Fibroblast of lung (primary cell): Measurements from ENCODE around the gene ELOVL3. TPM values are rescaled to one million over a fixed set of nuclear protein-coding genes. Genes with fewer than 3 reads are reported as not detected.

Experiments used
- DNase-seq, 2 donors: peaks; one replicate each; pipeline versions ENCODE4 v3.0.0 to v3.0.0-alpha.2; 2010; ENCODE audit warnings: low read depth in 2 of 2
- H2AFZ ChIP-seq: 2 replicates; pipeline ENCODE4 v1.5.1; 2012; ENCODE audit warnings: low read length, control low read depth, inconsistent platforms
- H3K27ac ChIP-seq: 2 replicates; pipeline ENCODE4 v1.5.1; 2011; ENCODE audit warnings: low read length, control low read depth; ENCODE audit not compliant: insufficient read depth
- H3K27me3 ChIP-seq: 2 replicates; pipeline ENCODE4 v1.5.1; 2011; ENCODE audit warnings: mild to moderate bottlenecking, low read length; ENCODE audit not compliant: control insufficient read depth, insufficient read depth
- H3K36me3 ChIP-seq: 2 replicates; pipeline ENCODE4 v1.5.1; 2011; ENCODE audit warnings: low read length; ENCODE audit not compliant: control insufficient read depth, insufficient read depth
- H3K4me1 ChIP-seq: 2 replicates; pipeline ENCODE4 v1.5.1; 2011; ENCODE audit warnings: low read length; ENCODE audit not compliant: control insufficient read depth, insufficient read depth; ENCODE audit errors: extremely low read depth
- H3K4me2 ChIP-seq: 2 replicates; pipeline ENCODE4 v1.5.1; 2011; ENCODE audit warnings: low read length, control low read depth; ENCODE audit not compliant: insufficient read depth; ENCODE audit errors: extremely low read depth
- H3K4me3 ChIP-seq, 4 experiments: fragments of 200-600 bp in 1 of 4; sonication (generic) in 1 of 4; replicated peaks in 1 of 4; 2 replicates each; pipeline ENCODE4 v1.5.1; 2011 to 2016; ENCODE audit warnings: low read length in 4 of 4, low read depth in 3 of 4, mild to moderate bottlenecking in 3 of 4, control low read depth in 2 of 4, inconsistent platforms in 1 of 4, mixed read lengths in 1 of 4; ENCODE audit not compliant: insufficient read depth in 1 of 4; ENCODE audit errors: control extremely low read depth in 1 of 4
- H3K79me2 ChIP-seq: 2 replicates; pipeline ENCODE4 v1.5.1; 2012; ENCODE audit warnings: mild to moderate bottlenecking, low read length, inconsistent platforms; ENCODE audit not compliant: control insufficient read depth, insufficient read depth
- H3K9ac ChIP-seq: 2 replicates; pipeline ENCODE4 v1.5.1; 2011; ENCODE audit warnings: mild to moderate bottlenecking, low read length, control low read depth; ENCODE audit not compliant: insufficient read depth
- H3K9me3 ChIP-seq: 2 replicates; pipeline ENCODE4 v1.5.1; 2012; ENCODE audit warnings: low read depth, low read length; ENCODE audit not compliant: control insufficient read depth, insufficient read depth
- H4K20me1 ChIP-seq: 2 replicates; pipeline ENCODE4 v1.5.1; 2011; ENCODE audit warnings: low read length; ENCODE audit not compliant: control insufficient read depth, insufficient read depth; ENCODE audit errors: extremely low read depth
- CTCF ChIP-seq, 2 donors: IDR thresholded peaks in 1 of 2; conservative IDR thresholded peaks in 1 of 2; 1 replicate in 1 of 2; 2 replicates in 1 of 2; pipeline ENCODE4 v1.5.1; 2011 to 2012; ENCODE audit warnings: low read length in 2 of 2, control low read depth in 1 of 2, inconsistent platforms in 1 of 2, low read depth in 1 of 2, mild to moderate bottlenecking in 1 of 2
- EZH2 ChIP-seq: IDR thresholded peaks from 2 replicates; pipeline ENCODE4 v1.5.1; 2012; ENCODE audit warnings: low read length, control low read depth, mild to moderate bottlenecking; ENCODE audit errors: missing control alignments
- polyA plus RNA-seq, 2 donors: library from polyadenylated mRNA; depleted of rRNA in 1 of 2; stranded (reverse) in 1 of 2; unstranded in 1 of 2; fragments of >200 nt; gene quantifications; 2 replicates each; pipeline ENCODE4 v1.2.1, GENCODE V29; 2011 to 2012; ENCODE audit warnings: missing spikeins in 1 of 2
- total RNA-seq: library from RNA; depleted of rRNA; stranded (reverse); fragments of >200 nt; gene quantifications from 2 replicates; pipeline ENCODE4 v1.2.1, GENCODE V29; 2014

The ELOVL3 gene
- total and polyA plus RNA-seq, 2 donors (not counting 1 experiment from before 2014, with no cell fraction given) = 0.27 to 0.66 TPM

DNA sequence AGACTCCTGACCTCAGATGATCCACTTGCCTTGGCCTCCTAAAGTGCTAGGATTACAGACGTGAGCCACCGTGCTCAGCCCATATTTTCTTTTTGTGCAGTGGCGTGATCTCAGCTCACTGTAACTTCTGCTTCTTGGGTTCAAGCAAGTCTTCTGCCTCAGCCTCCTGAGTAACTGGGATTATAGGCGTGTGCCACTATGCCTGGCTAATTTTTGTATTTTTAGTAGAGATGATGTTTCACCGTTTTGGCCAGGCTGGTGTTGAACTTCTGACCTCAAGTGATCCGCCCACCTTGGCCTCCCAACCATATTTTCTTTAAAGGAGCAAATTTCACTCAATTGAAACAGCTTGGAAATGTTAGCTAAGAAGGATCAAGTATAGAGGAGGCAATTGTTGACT lies 35.7 kb downstream of the ELOVL3 start:
- Histone ChIP-seq H3K27me3 (no peaks in the 10 kb centered on the region), H3K36me3 (peaks cover 4% of the 10 kb centered on the region), H3K9me3 (no peaks in the 10 kb centered on the region), H3K4me2 (no peak overlapping the region), H3K4me1 (peaks cover 2% of the 10 kb centered on the region), H3K4me3 (no peak overlapping the region), H3K27ac (no peak overlapping the region), H3K9ac (no peak overlapping the region), H4K20me1 (peaks cover 2% of the 10 kb centered on the region), H3K79me2 (peaks cover 36% of the 10 kb centered on the region), H2AFZ (no peak overlapping the region)
- DNase-seq = no peak
- TF ChIP-seq EZH2 = no peak
- no peak for TF ChIP-seq CTCF (conservative IDR thresholded peaks at IDR 0.05 in 1 of 2, IDR thresholded peaks at IDR 0.05 in 1 of 2; ENCODE audit: low read depth in 1 of 2, low read length in 2 of 2)

DNA sequence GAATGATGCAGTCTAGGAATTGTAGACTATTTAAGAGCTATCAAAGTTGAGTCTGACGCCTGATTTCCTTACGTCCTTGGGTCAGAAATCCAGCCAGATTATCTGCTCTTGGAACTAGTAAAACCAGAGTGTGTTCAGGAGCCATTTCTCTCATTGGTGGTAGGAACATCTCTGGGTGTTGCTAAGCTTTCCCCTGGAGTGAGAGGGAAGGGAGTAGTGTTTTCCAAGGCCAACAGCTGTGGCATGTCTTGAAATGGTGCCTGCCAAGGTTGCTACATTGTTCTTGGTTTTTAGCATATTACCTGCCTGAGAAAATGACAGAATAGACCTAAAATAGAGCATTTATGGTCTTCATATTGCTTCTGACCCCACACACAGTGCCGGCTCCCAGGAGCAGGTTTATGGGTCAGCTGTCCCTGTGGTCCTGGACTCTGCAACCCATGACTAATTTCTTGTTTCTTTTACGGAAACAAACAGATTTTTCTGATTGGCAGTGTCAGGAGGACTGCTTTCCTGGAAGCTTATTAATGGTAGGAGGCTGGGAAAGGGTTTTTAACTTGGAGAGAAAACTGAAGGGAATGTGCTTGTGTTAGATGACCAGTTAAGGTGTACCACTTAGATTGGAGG lies 36.8 kb downstream of the ELOVL3 start:
- peaks cover 4% of the 10 kb centered on the region for H3K36me3 ChIP-seq
- H3K4me2 ChIP-seq = no peak overlapping the region

DNA sequence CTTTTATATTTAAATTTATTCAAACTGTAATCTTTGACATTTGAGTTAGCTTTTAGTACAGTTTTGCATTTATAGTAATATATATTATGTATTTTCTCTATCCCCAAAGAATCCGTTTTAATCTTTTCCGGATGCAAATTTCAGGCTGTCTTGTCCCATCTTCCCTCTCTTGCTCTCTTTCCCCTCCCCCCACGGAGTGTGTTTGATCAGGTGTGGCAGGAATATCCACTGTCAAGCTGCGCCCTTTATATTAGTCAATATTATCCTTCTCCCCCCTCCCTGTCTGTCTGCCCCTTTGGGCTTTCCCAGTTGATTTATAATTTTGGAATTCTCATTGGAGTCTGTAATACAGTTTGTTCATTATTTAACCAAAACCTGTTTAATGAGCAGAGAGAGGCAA lies 38.3 kb downstream of the ELOVL3 start:
- Histone ChIP-seq H3K9ac (no peak overlapping the region), H2AFZ (no peak overlapping the region), H3K27me3 (no peaks in the 10 kb centered on the region), H3K4me3 (no peak overlapping the region), H3K27ac (no peak overlapping the region), H3K36me3 (peaks cover 4% of the 10 kb centered on the region), H3K9me3 (no peaks in the 10 kb centered on the region), H3K4me2 (no peak overlapping the region), H3K4me1 (peaks cover 16% of the 10 kb centered on the region), H4K20me1 (peaks cover 2% of the 10 kb centered on the region), H3K79me2 (peaks cover 33% of the 10 kb centered on the region)
- no peak for DNase-seq
- TF ChIP-seq CTCF (conservative IDR thresholded peaks at IDR 0.05 in 1 of 2, IDR thresholded peaks at IDR 0.05 in 1 of 2; ENCODE audit: low read depth in 1 of 2, low read length in 2 of 2) = no peak
- TF ChIP-seq EZH2 = no peak

More for the DNA sequence above, 36.8 kb downstream of the ELOVL3 start:
- Histone ChIP-seq H3K79me2 (peaks cover 32% of the 10 kb centered on the region), H3K4me1 (peaks cover 7% of the 10 kb centered on the region), H3K9ac (no peak overlapping the region), H3K27ac (no peak overlapping the region), H4K20me1 (peaks cover 2% of the 10 kb centered on the region), H2AFZ (no peak overlapping the region), H3K9me3 (no peaks in the 10 kb centered on the region), H3K4me3 (no peak overlapping the region), H3K27me3 (no peaks in the 10 kb centered on the region)
- TF ChIP-seq CTCF (conservative IDR thresholded peaks at IDR 0.05 in 1 of 2, IDR thresholded peaks at IDR 0.05 in 1 of 2; ENCODE audit: low read depth in 1 of 2, low read length in 2 of 2) (no peak), EZH2 (no peak)
- DNase-seq = no peak
